Measurements from ENCODE around the gene ZNF200.

Gene ZNF200

GRCh38 chr16:3173892-3174617 lies 60.9 kb downstream of the ZNF200 start:
- no peak for DNase-seq

Data from NCI-H226 (cell line).